HUDEP-2 (cell line): Measurements from ENCODE around the gene ANTXR2.
A peak's percentile ranks its signal among the peaks of the same experiment; 100 is the strongest.

ENCODE experiments used
- DNase-seq, 76 experiments: peaks; one replicate each; lab custom pipeline; 2025; ENCODE audit not compliant: unreplicated experiment in 76 of 76; lab: John Stamatoyannopoulos, UW

The ANTXR2 gene

GRCh38 chr4:80070880-80071603 lies 2.0 kb downstream of the ANTXR2 start:
- DNase-seq, result no peak

- no peak for DNase-seq
Measured at GRCh38 chr4:80069837-80070731, 2.9 kb downstream of the ANTXR2 start.

GRCh38 chr4:80069108-80069836 lies 3.8 kb downstream of the ANTXR2 start:
- DNase-seq, result no peak

- DNase-seq, result no peak
Measured at GRCh38 chr4:80065601-80066000, 7.4 kb downstream of the ANTXR2 start.

GRCh38 chr4:80062527-80062926 lies 10.5 kb downstream of the ANTXR2 start:
- no peak for DNase-seq

- no peak for DNase-seq
Measured at GRCh38 chr4:80060804-80061203, 12.2 kb downstream of the ANTXR2 start.

GRCh38 chr4:80058740-80059139 lies 14.3 kb downstream of the ANTXR2 start:
- DNase-seq, result peak in 12 of 76 experiments; percentile 1 to 52 (median 15)

- DNase-seq, result no peak
Measured at GRCh38 chr4:80054375-80054774, 18.7 kb downstream of the ANTXR2 start.

- no peak for DNase-seq
Measured at GRCh38 chr4:80053140-80053910, 19.7 kb downstream of the ANTXR2 start.

- DNase-seq, result no peak
Measured at GRCh38 chr4:80049813-80050534, 23.1 kb downstream of the ANTXR2 start.

- DNase-seq, result no peak
Measured at GRCh38 chr4:80049402-80049801, 23.6 kb downstream of the ANTXR2 start.

- DNase-seq, result no peak
Measured at GRCh38 chr4:80045786-80046185, 27.2 kb downstream of the ANTXR2 start.

GRCh38 chr4:80043541-80043940 lies 29.5 kb downstream of the ANTXR2 start:
- no peak for DNase-seq

- DNase-seq, result no peak
Measured at GRCh38 chr4:80042821-80043220, 30.2 kb downstream of the ANTXR2 start.

GRCh38 chr4:80037864-80038263 lies 35.2 kb downstream of the ANTXR2 start:
- no peak for DNase-seq

- no peak for DNase-seq
Measured at GRCh38 chr4:80036949-80037685, 35.9 kb downstream of the ANTXR2 start.

- no peak for DNase-seq
Measured at GRCh38 chr4:80036306-80036705, 36.7 kb downstream of the ANTXR2 start.

- no peak for DNase-seq
Measured at GRCh38 chr4:80035336-80035735, 37.7 kb downstream of the ANTXR2 start.

- no peak for DNase-seq
Measured at GRCh38 chr4:80033581-80033980, 39.4 kb downstream of the ANTXR2 start.
